Measurements from ENCODE around the gene TRAK1.

TRAK1 gene

GRCh38 chr3:42129014-42129953 is 38.1 kb downstream of the TRAK1 start:
- TF ChIP-seq CTCF (IDR thresholded peaks at IDR 0.05; ENCODE audit: low read length), result no peak
- TF ChIP-seq EZH2phosphoT487 (IDR thresholded peaks at IDR 0.05; ENCODE audit: low read length), result no peak
- no peak for TF ChIP-seq EZH2 (optimal IDR thresholded peaks at IDR 0.05; ENCODE audit: low read depth, low read length)
- Histone ChIP-seq H3K9ac (ENCODE audit: low read length) (no peak overlapping the region), H3K27me3 (replicated peaks; ENCODE audit: insufficient read depth, low read length) (no peaks in the 10 kb centered on the region), H3K4me1 (ENCODE audit: low read length) (no peaks in the 10 kb centered on the region), H3K4me3 (ENCODE audit: low read length) (no peak overlapping the region), H3K9me3 (replicated peaks; ENCODE audit: insufficient read depth, low read length) (no peaks in the 10 kb centered on the region), H3F3A (ENCODE audit: insufficient read depth, low read length) (no peaks in the 10 kb centered on the region), H4K20me1 (ENCODE audit: insufficient read depth, low read length) (no peaks in the 10 kb centered on the region), H3K27ac (ENCODE audit: low read length) (no peak overlapping the region), H3K79me2 (ENCODE audit: low read length) (peaks cover 15% of the 10 kb centered on the region), H3K9me2 (replicated peaks; ENCODE audit: insufficient read depth, low read length) (no peaks in the 10 kb centered on the region), H3K4me2 (ENCODE audit: low read depth, low read length) (no peak overlapping the region), H2AFZ (ENCODE audit: low read length) (no peak overlapping the region), H3K36me3 (replicated peaks; ENCODE audit: insufficient read depth, low read length) (no peaks in the 10 kb centered on the region)
- no peak for DNase-seq

GRCh38 chr3:42130007-42130328 is 38.8 kb downstream of the TRAK1 start:
- no peaks in the 10 kb centered on the region for H3K4me1 ChIP-seq (ENCODE audit: low read length)
- no peak overlapping the region for H3K4me2 ChIP-seq (ENCODE audit: low read depth, low read length)
- H3K9me2 ChIP-seq (replicated peaks; ENCODE audit: insufficient read depth, low read length), result no peaks in the 10 kb centered on the region
- H3K27ac ChIP-seq (ENCODE audit: low read length), result no peak overlapping the region
- no peaks in the 10 kb centered on the region for H3K36me3 ChIP-seq (replicated peaks; ENCODE audit: insufficient read depth, low read length)
- DNase-seq, result no peak
- peaks cover 12% of the 10 kb centered on the region; the same call in 1 of the 2 replicates for H3K79me2 ChIP-seq (ENCODE audit: low read length)
- H2AFZ ChIP-seq (ENCODE audit: low read length), result no peak overlapping the region
- H3F3A ChIP-seq (ENCODE audit: insufficient read depth, low read length), result no peaks in the 10 kb centered on the region
- no peak overlapping the region for H3K4me3 ChIP-seq (ENCODE audit: low read length)
- H4K20me1 ChIP-seq (ENCODE audit: insufficient read depth, low read length), result no peaks in the 10 kb centered on the region
- no peak overlapping the region for H3K9ac ChIP-seq (ENCODE audit: low read length)
- TF ChIP-seq EZH2 (optimal IDR thresholded peaks at IDR 0.05; ENCODE audit: low read depth, low read length) (no peak), CTCF (IDR thresholded peaks at IDR 0.05; ENCODE audit: low read length) (no peak), EZH2phosphoT487 (IDR thresholded peaks at IDR 0.05; ENCODE audit: low read length) (no peak)
- no peaks in the 10 kb centered on the region for H3K27me3 ChIP-seq (replicated peaks; ENCODE audit: insufficient read depth, low read length)
- no peaks in the 10 kb centered on the region for H3K9me3 ChIP-seq (replicated peaks; ENCODE audit: insufficient read depth, low read length)

- no peak overlapping the region for H3K4me3 ChIP-seq (ENCODE audit: low read length)
- H3K79me2 ChIP-seq (ENCODE audit: low read length), result peaks cover 12% of the 10 kb centered on the region; the same call in 1 of the 2 replicates
- no peak for DNase-seq
Measured at GRCh38 chr3:42130329-42131070, 39.3 kb downstream of the TRAK1 start.

More at GRCh38 chr3:42130329-42131070, 39.3 kb downstream of the TRAK1 start:
- no peaks in the 10 kb centered on the region for H3K36me3 ChIP-seq (replicated peaks; ENCODE audit: insufficient read depth, low read length)
- no peak overlapping the region for H2AFZ ChIP-seq (ENCODE audit: low read length)
- H4K20me1 ChIP-seq (ENCODE audit: insufficient read depth, low read length), result no peaks in the 10 kb centered on the region
- no peak overlapping the region for H3K9ac ChIP-seq (ENCODE audit: low read length)
- H3K9me3 ChIP-seq (replicated peaks; ENCODE audit: insufficient read depth, low read length), result no peaks in the 10 kb centered on the region
- no peaks in the 10 kb centered on the region for H3F3A ChIP-seq (ENCODE audit: insufficient read depth, low read length)
- H3K4me1 ChIP-seq (ENCODE audit: low read length), result no peaks in the 10 kb centered on the region
- no peak overlapping the region for H3K27ac ChIP-seq (ENCODE audit: low read length)
- no peak overlapping the region for H3K4me2 ChIP-seq (ENCODE audit: low read depth, low read length)
- no peak for TF ChIP-seq CTCF (IDR thresholded peaks at IDR 0.05; ENCODE audit: low read length)
- TF ChIP-seq EZH2phosphoT487 (IDR thresholded peaks at IDR 0.05; ENCODE audit: low read length), result no peak
- no peak for TF ChIP-seq EZH2 (optimal IDR thresholded peaks at IDR 0.05; ENCODE audit: low read depth, low read length)
- H3K9me2 ChIP-seq (replicated peaks; ENCODE audit: insufficient read depth, low read length), result no peaks in the 10 kb centered on the region
- no peaks in the 10 kb centered on the region for H3K27me3 ChIP-seq (replicated peaks; ENCODE audit: insufficient read depth, low read length)

Data from MM.1S (cell line).